Coronary artery (tissue), 2 donors: ENCODE measurements around the gene RPEL1.
A peak's percentile ranks its signal among the peaks of the same experiment; 100 is the strongest.

Source experiments
- DNase-seq: peaks from one replicate; pipeline ENCODE4 v3.0.0-alpha.2; 2017; ENCODE audit warnings: low spot score
- H3K27ac ChIP-seq, 2 donors: fragments of 200-600 bp; sonication (generic); one replicate each; pipeline ENCODE4 v1.5.1; 2016 to 2019
- H3K4me3 ChIP-seq: fragments of 200-600 bp; sonication (generic); 2 replicates; pipeline ENCODE4 v1.5.1; 2016; ENCODE audit warnings: mild to moderate bottlenecking, moderate library complexity
- CTCF ChIP-seq: fragments of 200-600 bp; sonication (generic); IDR thresholded peaks from one replicate; pipeline ENCODE4 v1.5.1; 2019; ENCODE audit warnings: antibody characterized with exemption

The RPEL1 gene

GRCh38 chr10:103225939-103226338, 19.7 kb upstream of the RPEL1 start:
- H3K27ac ChIP-seq: no peak overlapping the region
- no peak overlapping the region for H3K4me3 ChIP-seq
- TF ChIP-seq CTCF: no peak
- DNase-seq: no peak

GRCh38 chr10:103227416-103227815, 18.3 kb upstream of the RPEL1 start:
- TF ChIP-seq CTCF: no peak
- Histone ChIP-seq H3K4me3 (no peak overlapping the region), H3K27ac (peak overlapping the region in 1 of 2 donors; percentile 71)
- DNase-seq: no peak

DNA sequence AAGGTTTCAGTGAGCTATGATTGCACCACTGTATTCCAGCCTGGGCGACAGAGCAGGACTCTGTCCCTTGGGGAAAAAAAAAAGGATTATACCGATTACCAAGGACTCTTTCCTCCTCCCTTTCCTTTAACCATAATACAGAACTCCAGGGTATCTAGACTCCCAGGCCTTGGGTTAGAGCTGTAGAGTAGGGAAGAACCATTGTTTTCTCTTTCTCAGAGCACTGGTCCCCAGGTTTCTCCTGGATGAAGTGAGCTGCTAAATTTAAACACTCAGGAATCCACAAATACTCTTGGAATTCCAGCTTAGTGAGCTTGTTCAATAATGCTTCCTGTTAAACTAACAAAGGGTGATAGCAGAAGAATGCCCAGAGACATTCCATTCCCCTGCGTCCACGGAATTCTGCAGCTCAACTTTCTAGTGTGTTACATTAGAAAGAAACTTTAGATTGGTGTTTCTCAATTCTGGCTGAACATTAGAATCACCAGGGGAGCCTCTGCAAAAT, 14.6 kb upstream of the RPEL1 start:
- Histone ChIP-seq H3K4me3 (no peak overlapping the region), H3K27ac (peak overlapping the region; percentile 52 to 69)
- DNase-seq: no peak
- no peak for TF ChIP-seq CTCF

- no peak overlapping the region for H3K4me3 ChIP-seq
- no peak for TF ChIP-seq CTCF
- no peak for DNase-seq
- peak overlapping the region in 1 of 2 donors; percentile 10 for H3K27ac ChIP-seq
Measured at GRCh38 chr10:103232131-103232673, 13.5 kb upstream of the RPEL1 start.

DNA sequence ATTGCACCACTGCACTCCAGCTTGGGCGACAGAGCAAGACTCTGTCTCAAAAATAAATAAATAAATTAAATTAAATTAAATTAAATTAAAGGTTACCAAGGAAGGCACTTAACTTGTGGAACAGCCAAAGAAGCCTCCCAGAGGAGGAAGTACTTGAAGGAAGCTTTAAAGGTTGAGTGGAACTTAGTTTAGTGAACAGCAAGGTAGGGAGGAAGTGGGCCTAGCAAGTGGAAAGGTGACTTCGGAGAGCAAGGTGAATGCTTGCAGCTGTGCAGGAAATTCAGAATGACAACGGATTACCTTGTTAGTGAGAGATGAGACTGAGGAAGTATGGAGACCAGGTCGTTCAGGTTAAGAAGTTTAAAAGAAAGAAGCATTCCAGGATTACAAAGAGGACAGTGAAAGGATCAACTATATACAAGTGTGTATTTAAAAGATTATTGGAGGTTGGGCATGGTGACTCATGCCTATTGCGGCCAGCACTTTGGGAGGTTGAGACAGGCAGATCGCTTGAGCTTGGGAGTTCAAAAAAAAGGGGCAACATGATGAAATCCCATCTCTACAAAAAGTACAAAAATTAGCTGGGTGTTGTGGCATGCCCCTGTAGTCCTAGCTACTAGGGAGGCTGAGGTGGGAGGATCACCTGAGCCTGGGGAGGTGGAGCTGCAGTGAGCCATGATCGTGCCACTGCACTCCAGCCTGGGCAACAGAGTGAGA, 12.8 kb upstream of the RPEL1 start:
- no peak for DNase-seq
- no peak overlapping the region for H3K4me3 ChIP-seq
- no peak overlapping the region for H3K27ac ChIP-seq
- TF ChIP-seq CTCF: no peak

- H3K4me3 ChIP-seq: no peak overlapping the region
- TF ChIP-seq CTCF: no peak
- H3K27ac ChIP-seq: no peak overlapping the region
- no peak for DNase-seq
Measured at GRCh38 chr10:103235775-103236174, 9.9 kb upstream of the RPEL1 start.
